GM19395 (cell line): ENCODE measurements around the gene CIAO3.
A peak's percentile ranks its signal among the peaks of the same experiment; 100 is the strongest.

ENCODE experiments used
- ATAC-seq: cut with Tn5 transposase; IDR thresholded peaks from one replicate; pipeline ENCODE4 v1.9.1; 2021; ENCODE audit warnings: mild to moderate bottlenecking, moderate library complexity; ENCODE audit not compliant: unreplicated experiment

CIAO3 gene

DNA sequence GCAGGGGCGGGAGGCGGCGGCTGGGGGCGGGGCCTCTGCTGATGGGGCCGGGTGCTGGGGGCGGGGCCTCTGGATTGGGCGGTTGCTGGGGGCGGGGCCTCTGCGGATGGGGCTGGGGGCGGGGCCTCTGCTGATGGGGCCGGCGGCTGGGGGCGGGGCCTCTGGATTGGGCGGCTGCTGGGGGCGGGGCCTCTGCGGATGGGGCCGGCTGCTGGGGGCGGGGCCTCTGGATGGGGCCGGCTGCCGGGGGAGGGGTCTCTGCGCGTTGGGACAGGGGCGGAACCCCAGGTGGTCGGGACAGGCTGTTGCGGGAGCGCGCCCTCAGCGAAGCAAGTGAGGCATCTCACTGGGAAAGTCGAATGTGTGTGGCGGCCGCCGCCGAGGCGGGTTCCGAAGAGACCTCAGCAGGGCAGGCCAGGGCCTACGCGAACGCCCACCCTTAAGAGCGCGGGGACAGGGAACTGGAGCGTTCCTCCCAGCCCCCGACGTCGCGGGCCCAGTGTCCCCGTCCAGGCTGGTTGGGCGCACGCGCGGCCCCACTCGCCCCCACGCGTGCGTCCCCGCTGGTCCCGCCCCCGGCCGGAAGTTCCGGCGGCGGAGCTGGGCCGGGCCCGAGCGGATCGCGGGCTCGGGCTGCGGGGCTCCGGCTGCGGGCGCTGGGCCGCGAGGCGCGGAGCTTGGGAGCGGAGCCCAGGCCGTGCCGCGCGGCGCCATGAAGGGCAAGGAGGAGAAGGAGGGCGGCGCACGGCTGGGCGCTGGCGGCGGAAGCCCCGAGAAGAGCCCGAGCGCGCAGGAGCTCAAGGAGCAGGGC is 60.8 kb downstream of the CIAO3 start, which contains the start of gene STUB1:
TSS of gene STUB1 (plus strand) at position 597 of the 811 bp plus-strand sequence. CDS start at position 713, 116 bp downstream.
- ATAC-seq: peak; percentile 31
